Measurements from ENCODE around the gene TSPAN33. TPM values are rescaled to one million over a fixed set of nuclear protein-coding genes. Genes with fewer than 3 reads are reported as not detected.
A peak's percentile ranks its signal among the peaks of the same experiment; 100 is the strongest.

Gene TSPAN33
- total and polyA plus RNA-seq, 9 of the 15 experiments (the other 6 are each of a cell fraction or from before 2014, with no cell fraction given): 0.03 to 1.5 (median 0.23) TPM; not detected in 2

DNA sequence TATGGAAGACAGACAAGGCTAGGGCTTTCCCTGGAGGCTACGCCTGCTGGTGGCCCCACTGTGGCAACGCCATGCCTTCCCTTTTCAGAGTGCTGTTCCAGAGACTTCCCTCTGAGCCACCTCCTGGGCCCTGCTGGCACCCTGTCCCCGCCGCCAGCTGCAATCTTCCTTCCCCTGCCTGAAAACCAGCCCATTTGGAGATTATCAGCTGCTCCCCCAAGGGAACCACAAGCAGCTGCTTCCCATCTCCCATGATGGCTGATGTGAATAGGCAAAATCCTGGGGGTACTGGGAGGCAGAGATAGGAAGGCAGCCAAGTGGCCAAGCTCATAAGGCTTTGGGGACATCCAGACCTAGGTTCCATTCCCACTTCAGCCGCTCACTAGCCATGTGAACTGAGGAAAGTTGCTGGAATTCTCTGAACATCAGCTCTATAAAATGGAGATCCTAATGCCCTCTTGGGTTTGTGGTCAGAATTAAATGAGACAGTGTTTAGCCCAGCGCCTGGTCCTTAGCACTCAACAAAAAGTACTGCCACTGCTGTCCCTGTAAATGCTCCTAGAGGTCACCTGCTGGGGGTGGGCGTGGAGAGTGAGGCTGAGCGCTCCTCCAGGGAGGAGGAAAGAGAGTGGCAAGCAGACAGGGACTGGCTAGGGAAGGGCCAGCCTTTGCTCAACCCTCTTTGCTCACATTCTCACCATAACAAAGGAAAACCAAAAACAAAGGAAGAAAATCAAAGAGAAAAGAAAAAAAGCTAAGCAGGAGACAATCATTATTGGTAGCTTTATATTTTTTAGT, 5.9 kb downstream of the TSPAN33 start (continued):
- TF ChIP-seq ZNF830 (CRISPR knock-in tag; IDR thresholded peaks at IDR 0.05) (no peak), MEIS2 (IDR thresholded peaks at IDR 0.05; ENCODE audit: partially characterized antibody) (peak; percentile 48), ESRRB (CRISPR knock-in tag; IDR thresholded peaks at IDR 0.05; ENCODE audit: borderline replicate concordance) (no peak), DNMT1 (IDR thresholded peaks at IDR 0.05) (no peak), MAFG (tag; conservative IDR thresholded peaks at IDR 0.05) (peak; percentile 90), HEY1 (CRISPR knock-in tag; IDR thresholded peaks at IDR 0.05; ENCODE audit: borderline replicate concordance) (peak; percentile 83; the same call in 1 of the 2 replicates), MLX (CRISPR knock-in tag; conservative IDR thresholded peaks at IDR 0.05) (no peak), ELF4 (CRISPR knock-in tag; IDR thresholded peaks at IDR 0.05) (peak; percentile 97), ZNF282 (CRISPR knock-in tag; IDR thresholded peaks at IDR 0.05) (no peak), RNF219 (CRISPR knock-in tag; IDR thresholded peaks at IDR 0.05) (no peak), ESRRA (IDR thresholded peaks at IDR 0.05; ENCODE audit: borderline replicate concordance, low read depth) (peak; percentile 60; the same call in 1 of the 2 replicates), HLTF (IDR thresholded peaks at IDR 0.05) (peak; percentile 68; the same call in 1 of the 2 replicates), ETS1 (conservative IDR thresholded peaks at IDR 0.05; ENCODE audit: control insufficient read depth, low read depth, low read length) (peak; percentile 75; the same call in 1 of the 2 replicates), ZNF280A (IDR thresholded peaks at IDR 0.05; ENCODE audit: low read depth, partially characterized antibody) (no peak), BRCA1 (IDR thresholded peaks at IDR 0.05) (no peak), BRCA1 (CRISPR knock-in tag; IDR thresholded peaks at IDR 0.05) (no peak), POLR2B (IDR thresholded peaks at IDR 0.05; ENCODE audit: low read depth, partially characterized antibody) (no peak), CSDE1 (IDR thresholded peaks at IDR 0.05) (no peak), SIX5 (IDR thresholded peaks at IDR 0.05; ENCODE audit: borderline replicate concordance in 1 of 2, insufficient read depth in 1 of 2, low read depth in 1 of 2, low read length in 2 of 2) (no peak), SMARCA5 (IDR thresholded peaks at IDR 0.05) (no peak), MTA2 (IDR thresholded peaks at IDR 0.05; ENCODE audit: low read depth) (peak; percentile 98)
- TF ChIP-seq, protein P1, sequence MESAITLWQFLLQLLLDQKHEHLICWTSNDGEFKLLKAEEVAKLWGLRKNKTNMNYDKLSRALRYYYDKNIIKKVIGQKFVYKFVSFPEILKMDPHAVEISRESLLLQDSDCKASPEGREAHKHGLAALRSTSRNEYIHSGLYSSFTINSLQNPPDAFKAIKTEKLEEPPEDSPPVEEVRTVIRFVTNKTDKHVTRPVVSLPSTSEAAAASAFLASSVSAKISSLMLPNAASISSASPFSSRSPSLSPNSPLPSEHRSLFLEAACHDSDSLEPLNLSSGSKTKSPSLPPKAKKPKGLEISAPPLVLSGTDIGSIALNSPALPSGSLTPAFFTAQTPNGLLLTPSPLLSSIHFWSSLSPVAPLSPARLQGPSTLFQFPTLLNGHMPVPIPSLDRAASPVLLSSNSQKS (CRISPR knock-in tag; IDR thresholded peaks at IDR 0.05): peak; percentile 63; the same call in 1 of the 2 replicates

Data from K562 (cell line).